ENCODE results near the gene PTPN3. TPM values are rescaled to one million over a fixed set of nuclear protein-coding genes. Genes with fewer than 3 reads are reported as not detected.
"Not testable (repeated sequence)": the region's sequence is repeated elsewhere in the genome, so short reads cannot be mapped to it uniquely, and the experiment has no call there.

PTPN3 gene
- total RNA-seq, 1 donor from 2014 or later = 3.7 TPM

DNA sequence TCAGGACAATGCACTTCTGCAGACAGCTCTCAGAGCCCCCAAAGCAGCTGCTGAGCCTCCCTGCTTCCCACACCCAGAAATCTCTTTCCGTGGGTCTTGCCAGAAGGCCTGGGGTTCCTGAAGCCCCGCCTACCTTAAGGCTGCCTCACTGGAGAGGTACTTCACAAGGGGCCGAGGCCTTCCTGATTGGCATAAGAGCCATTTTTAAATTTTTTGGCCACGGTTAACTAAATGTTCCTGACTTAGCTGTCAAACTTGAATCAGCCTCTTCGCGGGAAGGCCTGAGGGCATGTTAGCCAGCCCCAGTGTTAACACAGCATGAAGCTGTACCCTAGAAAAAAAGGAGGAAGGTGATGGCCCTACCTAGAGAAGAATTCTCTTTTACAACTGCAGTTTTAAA is 156.5 kb downstream of the PTPN3 start:
- TF ChIP-seq, protein P1, sequence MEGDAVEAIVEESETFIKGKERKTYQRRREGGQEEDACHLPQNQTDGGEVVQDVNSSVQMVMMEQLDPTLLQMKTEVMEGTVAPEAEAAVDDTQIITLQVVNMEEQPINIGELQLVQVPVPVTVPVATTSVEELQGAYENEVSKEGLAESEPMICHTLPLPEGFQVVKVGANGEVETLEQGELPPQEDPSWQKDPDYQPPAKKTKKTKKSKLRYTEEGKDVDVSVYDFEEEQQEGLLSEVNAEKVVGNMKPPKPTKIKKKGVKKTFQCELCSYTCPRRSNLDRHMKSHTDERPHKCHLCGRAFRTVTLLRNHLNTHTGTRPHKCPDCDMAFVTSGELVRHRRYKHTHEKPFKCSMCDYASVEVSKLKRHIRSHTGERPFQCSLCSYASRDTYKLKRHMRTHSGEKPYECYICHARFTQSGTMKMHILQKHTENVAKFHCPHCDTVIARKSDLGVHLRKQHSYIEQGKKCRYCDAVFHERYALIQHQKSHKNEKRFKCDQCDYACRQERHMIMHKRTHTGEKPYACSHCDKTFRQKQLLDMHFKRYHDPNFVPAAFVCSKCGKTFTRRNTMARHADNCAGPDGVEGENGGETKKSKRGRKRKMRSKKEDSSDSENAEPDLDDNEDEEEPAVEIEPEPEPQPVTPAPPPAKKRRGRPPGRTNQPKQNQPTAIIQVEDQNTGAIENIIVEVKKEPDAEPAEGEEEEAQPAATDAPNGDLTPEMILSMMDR (IDR thresholded peaks at IDR 0.05; ENCODE audit: unreplicated experiment) = no peak
- Mint-ChIP-seq H3K4me3 (ENCODE audit: low read depth) (no peak overlapping the region), H3K27ac (no peak overlapping the region), H3K4me1 (ENCODE audit: low read depth) (peaks cover 10% of the 10 kb centered on the region), H3K36me3 (ENCODE audit: insufficient read depth) (no peaks in the 10 kb centered on the region), H3K9me3 (ENCODE audit: low read depth) (no peaks in the 10 kb centered on the region), H3K27me3 (no peaks in the 10 kb centered on the region)
- DNase-seq (ENCODE audit: low spot score, unreplicated experiment) = no peak

DNA sequence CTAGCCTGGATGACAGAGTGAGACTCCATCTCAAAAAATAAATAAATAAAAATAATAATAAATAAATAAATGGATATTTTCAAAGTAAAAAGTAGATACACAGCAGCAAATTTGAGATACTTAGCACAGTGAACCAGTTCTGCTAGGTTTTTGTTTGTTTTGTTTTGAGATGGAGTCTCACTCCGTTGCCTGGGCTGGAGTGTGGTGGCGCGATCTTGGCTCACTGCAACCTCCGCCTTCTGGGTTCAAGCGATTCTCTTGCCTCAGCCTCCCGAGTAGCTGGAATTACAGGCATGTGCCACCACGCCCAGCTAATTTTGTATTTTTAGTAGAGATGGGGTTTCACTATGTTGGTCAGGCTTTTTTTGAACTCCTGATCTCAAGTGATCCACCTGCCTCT is 157.1 kb downstream of the PTPN3 start:
- not testable (repeated sequence) for DNase-seq (ENCODE audit: low spot score, unreplicated experiment); H3K27me3 Mint-ChIP-seq; H3K36me3 Mint-ChIP-seq (ENCODE audit: insufficient read depth); H3K4me3 Mint-ChIP-seq (ENCODE audit: low read depth); H3K27ac Mint-ChIP-seq; H3K9me3 Mint-ChIP-seq (ENCODE audit: low read depth)
- peaks cover 10% of the 10 kb centered on the region for H3K4me1 Mint-ChIP-seq (ENCODE audit: low read depth)

DNA sequence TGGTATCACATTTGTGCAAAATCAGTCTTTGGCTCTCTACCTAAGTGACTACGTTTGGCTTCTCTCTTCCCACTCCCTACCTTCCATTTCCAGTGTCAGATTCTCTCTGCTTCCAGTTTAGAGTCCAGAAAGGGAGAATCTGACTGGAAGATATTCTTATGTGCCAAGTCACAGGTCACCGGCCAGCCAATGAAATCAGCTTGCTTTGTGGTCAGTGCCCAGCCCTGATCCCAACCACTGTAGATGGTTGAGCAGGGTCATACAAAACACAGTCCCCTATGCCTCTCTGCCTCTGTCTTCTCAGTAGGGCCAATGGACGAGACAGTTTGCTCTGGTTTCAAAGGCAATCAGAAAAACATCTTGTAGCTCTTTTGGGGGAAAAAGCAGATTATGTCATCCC is 161.7 kb downstream of the PTPN3 start:
- no peaks in the 10 kb centered on the region for H3K4me1 Mint-ChIP-seq (ENCODE audit: low read depth)
- no peaks in the 10 kb centered on the region for H3K9me3 Mint-ChIP-seq (ENCODE audit: low read depth)
- H3K27me3 Mint-ChIP-seq = peaks cover 4% of the 10 kb centered on the region
- H3K27ac Mint-ChIP-seq = no peak overlapping the region
- DNase-seq (ENCODE audit: low spot score, unreplicated experiment) = no peak
- TF ChIP-seq, protein P1 (IDR thresholded peaks at IDR 0.05; ENCODE audit: unreplicated experiment) = no peak
- no peak overlapping the region for H3K4me3 Mint-ChIP-seq (ENCODE audit: low read depth)
- H3K36me3 Mint-ChIP-seq (ENCODE audit: insufficient read depth) = no peaks in the 10 kb centered on the region

DNA sequence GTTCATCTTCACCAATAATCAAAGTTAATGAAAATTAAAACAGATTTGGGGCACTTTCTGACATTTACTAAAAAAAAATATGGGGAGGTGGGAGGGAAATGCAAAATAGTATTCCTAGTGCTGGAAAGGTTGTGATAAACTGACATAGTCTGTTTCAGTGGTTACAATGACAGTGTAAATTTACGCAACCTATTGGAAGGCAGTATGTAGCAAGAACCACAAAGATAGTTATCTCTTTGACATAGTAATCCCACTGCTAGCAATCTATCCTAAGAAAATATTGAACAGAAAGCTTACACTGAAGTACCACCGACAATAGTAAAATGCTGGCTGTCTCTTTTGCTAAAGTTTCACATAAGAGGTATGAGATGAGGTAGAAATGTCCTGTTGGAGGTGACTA is 162.2 kb downstream of the PTPN3 start:
- Mint-ChIP-seq H3K36me3 (ENCODE audit: insufficient read depth) (no peaks in the 10 kb centered on the region), H3K4me3 (ENCODE audit: low read depth) (no peak overlapping the region), H3K27ac (no peak overlapping the region), H3K27me3 (peaks cover 4% of the 10 kb centered on the region), H3K9me3 (ENCODE audit: low read depth) (no peaks in the 10 kb centered on the region), H3K4me1 (ENCODE audit: low read depth) (no peaks in the 10 kb centered on the region)
- DNase-seq (ENCODE audit: low spot score, unreplicated experiment) = no peak
- TF ChIP-seq, protein P1 (IDR thresholded peaks at IDR 0.05; ENCODE audit: unreplicated experiment) = no peak

DNA sequence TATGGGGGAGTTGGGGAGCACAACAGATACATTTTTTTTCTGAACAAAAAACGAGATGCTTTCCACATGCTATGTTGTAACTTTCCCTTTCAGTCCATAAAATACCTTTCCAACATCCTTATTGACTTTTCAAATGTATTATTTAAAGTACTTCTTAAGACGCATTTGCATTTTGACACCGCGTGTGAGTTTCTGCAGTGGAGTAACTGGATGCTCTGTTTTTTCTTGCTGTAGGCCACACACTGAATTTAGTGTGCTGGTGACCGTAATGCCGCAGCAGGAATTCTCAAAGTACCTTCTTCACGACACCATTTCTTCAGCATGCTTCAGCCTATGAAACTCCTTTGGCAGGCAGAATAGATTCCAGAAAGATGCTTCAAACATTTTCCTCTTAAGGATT is 163.0 kb downstream of the PTPN3 start:
- Mint-ChIP-seq H3K36me3 (ENCODE audit: insufficient read depth) (no peaks in the 10 kb centered on the region), H3K4me1 (ENCODE audit: low read depth) (no peaks in the 10 kb centered on the region), H3K27me3 (peaks cover 4% of the 10 kb centered on the region), H3K27ac (no peak overlapping the region), H3K4me3 (ENCODE audit: low read depth) (no peak overlapping the region), H3K9me3 (ENCODE audit: low read depth) (no peaks in the 10 kb centered on the region)
- TF ChIP-seq, protein P1 (IDR thresholded peaks at IDR 0.05; ENCODE audit: unreplicated experiment) = no peak
- no peak for DNase-seq (ENCODE audit: low spot score, unreplicated experiment)

DNA sequence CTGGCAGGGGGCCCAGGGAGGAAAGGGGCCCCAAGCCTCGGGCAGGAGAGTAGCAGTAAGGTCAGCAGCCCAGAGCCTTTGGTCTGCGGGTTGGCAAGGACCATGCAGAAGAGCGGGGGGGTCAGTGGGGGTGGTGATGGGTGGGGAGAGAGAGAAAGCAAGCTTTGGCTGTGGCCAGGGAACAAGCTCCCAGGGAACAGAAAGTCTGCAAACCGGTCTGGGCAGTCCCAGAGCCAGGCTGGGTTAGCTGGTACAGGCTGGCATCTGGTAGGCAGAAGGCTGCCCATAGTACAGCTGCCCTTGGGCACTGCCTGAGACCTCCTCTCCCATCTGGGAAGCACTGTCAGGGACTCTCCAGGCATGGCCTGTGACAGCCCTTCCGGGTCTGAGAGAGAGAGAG is 166.8 kb downstream of the PTPN3 start:
- H3K4me3 Mint-ChIP-seq (ENCODE audit: low read depth) = no peak overlapping the region
- H3K27me3 Mint-ChIP-seq = peaks cover 10% of the 10 kb centered on the region
- peaks cover 2% of the 10 kb centered on the region for H3K4me1 Mint-ChIP-seq (ENCODE audit: low read depth)
- TF ChIP-seq, protein P1 (IDR thresholded peaks at IDR 0.05; ENCODE audit: unreplicated experiment) = no peak
- H3K27ac Mint-ChIP-seq = no peak overlapping the region
- no peaks in the 10 kb centered on the region for H3K36me3 Mint-ChIP-seq (ENCODE audit: insufficient read depth)
- H3K9me3 Mint-ChIP-seq (ENCODE audit: low read depth) = no peaks in the 10 kb centered on the region
- no peak for DNase-seq (ENCODE audit: low spot score, unreplicated experiment)

Data from progenitor cell of endocrine pancreas (in vitro differentiated cells).